ENCODE measurements around the gene KSR1. TPM values are rescaled to one million over a fixed set of nuclear protein-coding genes. Genes with fewer than 3 reads are reported as not detected.

Gene KSR1
- total and polyA plus RNA-seq, 2 experiments from 2014 or later = 0.98 to 2.5 TPM

DNA sequence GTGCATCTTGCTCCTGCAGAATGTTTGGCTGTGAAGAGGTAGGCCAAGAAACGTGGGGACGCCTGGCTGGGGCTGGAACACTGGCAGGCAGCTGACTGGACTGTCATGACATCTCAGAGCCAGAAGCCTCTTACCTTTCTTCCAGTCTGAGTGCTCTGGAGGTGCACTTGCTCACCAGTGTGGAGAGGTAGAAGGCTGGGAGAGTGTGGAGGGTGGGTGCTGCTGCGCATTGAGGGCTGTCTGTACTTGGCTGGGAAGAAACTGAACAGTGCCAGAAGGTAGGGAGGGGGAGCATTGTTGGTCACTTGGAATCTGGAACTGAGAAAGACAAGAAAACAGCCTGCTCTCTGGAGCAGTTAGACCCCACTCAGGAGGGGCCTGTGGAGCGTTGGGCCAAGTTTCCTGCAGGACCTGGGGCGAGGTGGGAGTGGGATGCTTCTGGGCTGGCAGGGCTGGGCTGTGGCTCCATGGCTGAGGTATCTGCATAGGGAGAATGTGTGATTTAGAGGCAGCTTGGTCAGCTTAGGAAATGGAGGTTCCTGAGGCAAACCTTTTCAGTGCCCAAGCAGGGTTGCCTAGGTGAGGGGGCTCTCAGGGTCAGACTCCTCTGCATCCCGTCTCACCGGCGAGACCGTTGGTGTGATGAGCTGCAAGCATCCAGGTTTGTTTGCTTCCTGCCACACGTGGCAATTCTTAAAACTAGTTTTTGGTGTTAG lies 55.1 kb downstream of the KSR1 start:
- Histone ChIP-seq H2AFZ (no peak overlapping the region), H3K4me3 (no peak overlapping the region), H3K36me3 (ENCODE audit: low read depth) (no peaks in the 10 kb centered on the region), H3K9me2 (ENCODE audit: insufficient read depth) (no peaks in the 10 kb centered on the region), H3K79me2 (ENCODE audit: insufficient read depth) (no peaks in the 10 kb centered on the region), H3K27me3 (replicated peaks; ENCODE audit: insufficient read depth) (no peaks in the 10 kb centered on the region), H3K9ac (no peak overlapping the region), H3F3A (ENCODE audit: insufficient read depth) (no peaks in the 10 kb centered on the region), H3K27ac (no peak overlapping the region), H4K20me1 (ENCODE audit: insufficient read depth) (no peaks in the 10 kb centered on the region), H3K9me3 (ENCODE audit: low read depth) (no peaks in the 10 kb centered on the region), H3K4me1 (ENCODE audit: insufficient read depth) (no peaks in the 10 kb centered on the region), H3K4me2 (ENCODE audit: unreplicated experiment) (no peak overlapping the region)
- WGBS, 2 experiments (ENCODE audit: low coverage in 1 of 2, low lambda C conversion rate in 2 of 2, missing lambda C conversion rate in 2 of 2) = 73 to 81% methylated on average over 10 of the region's 10 CpGs
- DNase-seq = no peak
- TF ChIP-seq EZH2phosphoT487 (IDR thresholded peaks at IDR 0.05; ENCODE audit: insufficient read depth, low read depth) = no peak
- no peak for TF ChIP-seq EZH2 (IDR thresholded peaks at IDR 0.05; ENCODE audit: insufficient read depth, poor library complexity, severe bottlenecking)
- in situ Hi-C loops (cut with MboI) = loop anchor here (10.0 kb wide), 1 partner anchor 57 kb away; the partner anchor contains the start of gene KSR1

GRCh38 chr17:27512031-27512430 lies 55.8 kb downstream of the KSR1 start:
- Histone ChIP-seq H3K4me1 (ENCODE audit: insufficient read depth) (no peaks in the 10 kb centered on the region), H2AFZ (no peak overlapping the region), H3K27me3 (replicated peaks; ENCODE audit: insufficient read depth) (no peaks in the 10 kb centered on the region), H3K79me2 (ENCODE audit: insufficient read depth) (no peaks in the 10 kb centered on the region), H3K9ac (no peak overlapping the region), H3K4me2 (ENCODE audit: unreplicated experiment) (no peak overlapping the region), H3F3A (ENCODE audit: insufficient read depth) (no peaks in the 10 kb centered on the region), H4K20me1 (ENCODE audit: insufficient read depth) (no peaks in the 10 kb centered on the region), H3K4me3 (no peak overlapping the region), H3K36me3 (ENCODE audit: low read depth) (no peaks in the 10 kb centered on the region), H3K9me3 (ENCODE audit: low read depth) (no peaks in the 10 kb centered on the region), H3K9me2 (ENCODE audit: insufficient read depth) (no peaks in the 10 kb centered on the region), H3K27ac (no peak overlapping the region)
- WGBS, 2 experiments (ENCODE audit: low coverage in 1 of 2, low lambda C conversion rate in 2 of 2, missing lambda C conversion rate in 2 of 2) = 49 to 58% methylated on average over 2 of the region's 2 CpGs
- no peak for DNase-seq
- in situ Hi-C loops (cut with MboI) = loop anchor here (10.0 kb wide), 1 partner anchor 57 kb away; the partner anchor contains the start of gene KSR1
- TF ChIP-seq EZH2phosphoT487 (IDR thresholded peaks at IDR 0.05; ENCODE audit: insufficient read depth, low read depth) (no peak), EZH2 (IDR thresholded peaks at IDR 0.05; ENCODE audit: insufficient read depth, poor library complexity, severe bottlenecking) (no peak)

- Histone ChIP-seq H3K4me3 (no peak overlapping the region), H3K9me2 (ENCODE audit: insufficient read depth) (no peaks in the 10 kb centered on the region), H3K27ac (no peak overlapping the region), H3K27me3 (replicated peaks; ENCODE audit: insufficient read depth) (no peaks in the 10 kb centered on the region), H3K36me3 (ENCODE audit: low read depth) (no peaks in the 10 kb centered on the region), H3K4me1 (ENCODE audit: insufficient read depth) (no peaks in the 10 kb centered on the region), H3K9ac (no peak overlapping the region), H2AFZ (no peak overlapping the region), H3K9me3 (ENCODE audit: low read depth) (no peaks in the 10 kb centered on the region), H3K4me2 (ENCODE audit: unreplicated experiment) (no peak overlapping the region), H3K79me2 (ENCODE audit: insufficient read depth) (no peaks in the 10 kb centered on the region), H4K20me1 (ENCODE audit: insufficient read depth) (no peaks in the 10 kb centered on the region), H3F3A (ENCODE audit: insufficient read depth) (no peaks in the 10 kb centered on the region)
- TF ChIP-seq EZH2 (IDR thresholded peaks at IDR 0.05; ENCODE audit: insufficient read depth, poor library complexity, severe bottlenecking) (no peak), EZH2phosphoT487 (IDR thresholded peaks at IDR 0.05; ENCODE audit: insufficient read depth, low read depth) (no peak)
- 90 to 91% methylated on average over 15 of the region's 15 CpGs for WGBS, 2 experiments (ENCODE audit: low coverage in 1 of 2, low lambda C conversion rate in 2 of 2, missing lambda C conversion rate in 2 of 2)
- in situ Hi-C loops (cut with MboI) = loop anchor here (10.0 kb wide), 1 partner anchor 58 kb away; the partner anchor contains the start of gene KSR1
- no peak for DNase-seq
Observed at GRCh38 chr17:27512511-27513346, 56.5 kb downstream of the KSR1 start.

- no peaks in the 10 kb centered on the region for H3K9me3 ChIP-seq (ENCODE audit: low read depth)
- no peak overlapping the region for H2AFZ ChIP-seq
- H3K79me2 ChIP-seq (ENCODE audit: insufficient read depth) = no peaks in the 10 kb centered on the region
- no peak for DNase-seq
- H4K20me1 ChIP-seq (ENCODE audit: insufficient read depth) = no peaks in the 10 kb centered on the region
- H3F3A ChIP-seq (ENCODE audit: insufficient read depth) = no peaks in the 10 kb centered on the region
- H3K27me3 ChIP-seq (replicated peaks; ENCODE audit: insufficient read depth) = no peaks in the 10 kb centered on the region
- in situ Hi-C loops (cut with MboI) = loop anchor here (10.0 kb wide), 1 partner anchor 59 kb away; the partner anchor contains the start of gene KSR1
- no peak overlapping the region for H3K4me3 ChIP-seq
- WGBS, 2 experiments (ENCODE audit: low coverage in 1 of 2, low lambda C conversion rate in 2 of 2, missing lambda C conversion rate in 2 of 2) = 66 to 70% methylated on average over 8 of the region's 8 CpGs
- no peaks in the 10 kb centered on the region for H3K36me3 ChIP-seq (ENCODE audit: low read depth)
- TF ChIP-seq EZH2 (IDR thresholded peaks at IDR 0.05; ENCODE audit: insufficient read depth, poor library complexity, severe bottlenecking) = no peak
- TF ChIP-seq EZH2phosphoT487 (IDR thresholded peaks at IDR 0.05; ENCODE audit: insufficient read depth, low read depth) = no peak
- no peaks in the 10 kb centered on the region for H3K9me2 ChIP-seq (ENCODE audit: insufficient read depth)
- no peak overlapping the region for H3K9ac ChIP-seq
- H3K4me1 ChIP-seq (ENCODE audit: insufficient read depth) = no peaks in the 10 kb centered on the region
- no peak overlapping the region for H3K27ac ChIP-seq
- H3K4me2 ChIP-seq (ENCODE audit: unreplicated experiment) = no peak overlapping the region
Observed at GRCh38 chr17:27513849-27514248, 57.6 kb downstream of the KSR1 start.

All from GM23248 (cell line).